PC-3 (cell line): ENCODE results near the gene SNAI3.

Source experiments
- EZH2 ChIP-seq: fragments of 300-600 bp; sonication (generic); IDR thresholded peaks from one replicate; pipeline ENCODE4 v1.6.1; 2017; ENCODE audit warnings: antibody characterized with exemption, mild to moderate bottlenecking, low read length; ENCODE audit not compliant: unreplicated experiment
- TF ChIP-seq, protein P1 (sequence below): fragments of 300-600 bp; sonication (generic); conservative IDR thresholded peaks from 2 replicates; pipeline ENCODE4 v1.5.1; 2017; ENCODE audit warnings: antibody characterized with exemption, low read depth, mild to moderate bottlenecking, low read length

DNA sequence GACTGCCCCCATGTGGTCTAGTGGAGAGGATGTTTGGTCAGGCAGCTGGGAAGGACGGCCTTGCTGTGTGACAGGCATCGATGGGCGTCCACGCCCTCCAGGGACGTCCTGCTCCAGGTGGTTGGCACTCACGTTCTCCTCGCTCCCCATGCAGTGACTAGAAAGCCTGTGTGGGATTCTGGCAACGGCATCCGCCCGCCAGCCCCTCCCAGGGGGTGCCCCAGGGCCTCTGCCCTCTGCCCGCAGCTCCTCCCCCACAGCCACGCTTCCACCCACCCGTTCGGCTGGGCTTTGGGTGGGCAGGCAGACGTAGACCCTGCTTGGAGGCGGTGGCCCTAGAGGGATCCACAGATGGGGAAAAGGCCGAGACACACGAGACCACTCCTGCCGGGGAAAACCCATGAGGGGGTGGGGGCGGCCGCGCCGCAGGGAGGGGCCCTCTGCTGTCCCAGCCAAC lies 52.6 kb downstream of the SNAI3 start:
- TF ChIP-seq, protein P1, sequence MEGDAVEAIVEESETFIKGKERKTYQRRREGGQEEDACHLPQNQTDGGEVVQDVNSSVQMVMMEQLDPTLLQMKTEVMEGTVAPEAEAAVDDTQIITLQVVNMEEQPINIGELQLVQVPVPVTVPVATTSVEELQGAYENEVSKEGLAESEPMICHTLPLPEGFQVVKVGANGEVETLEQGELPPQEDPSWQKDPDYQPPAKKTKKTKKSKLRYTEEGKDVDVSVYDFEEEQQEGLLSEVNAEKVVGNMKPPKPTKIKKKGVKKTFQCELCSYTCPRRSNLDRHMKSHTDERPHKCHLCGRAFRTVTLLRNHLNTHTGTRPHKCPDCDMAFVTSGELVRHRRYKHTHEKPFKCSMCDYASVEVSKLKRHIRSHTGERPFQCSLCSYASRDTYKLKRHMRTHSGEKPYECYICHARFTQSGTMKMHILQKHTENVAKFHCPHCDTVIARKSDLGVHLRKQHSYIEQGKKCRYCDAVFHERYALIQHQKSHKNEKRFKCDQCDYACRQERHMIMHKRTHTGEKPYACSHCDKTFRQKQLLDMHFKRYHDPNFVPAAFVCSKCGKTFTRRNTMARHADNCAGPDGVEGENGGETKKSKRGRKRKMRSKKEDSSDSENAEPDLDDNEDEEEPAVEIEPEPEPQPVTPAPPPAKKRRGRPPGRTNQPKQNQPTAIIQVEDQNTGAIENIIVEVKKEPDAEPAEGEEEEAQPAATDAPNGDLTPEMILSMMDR, result no peak; the same call in 1 of the 2 replicates
- TF ChIP-seq EZH2, result no peak
